ENCODE data around the gene DPEP1. TPM values are rescaled to one million over a fixed set of nuclear protein-coding genes. Genes with fewer than 3 reads are reported as not detected.

Gene DPEP1
- polyA plus RNA-seq, 3 donors = not detected

- Histone ChIP-seq H3K4me1 (ENCODE audit: control insufficient read depth in 1 of 2, insufficient read depth in 2 of 2, low read length in 2 of 2) (peaks cover 10 to 17% of the 10 kb centered on the region in 2 donors), H3K79me2 (ENCODE audit: insufficient read depth, low read length) (peaks cover 25% of the 10 kb centered on the region), H3K9ac (ENCODE audit: insufficient read depth, low read length, poor library complexity, severe bottlenecking) (no peak overlapping the region), H3K27me3 (ENCODE audit: control insufficient read depth in 2 of 2, insufficient read depth in 2 of 2, low read length in 2 of 2) (no peaks in the 10 kb centered on the region), H3K27ac (ENCODE audit: low read depth in 1 of 2, low read length in 2 of 2) (no peak overlapping the region), H3K36me3 (replicated peaks in 1 of 2; ENCODE audit: control insufficient read depth in 1 of 2, insufficient read depth in 2 of 2, low read length in 2 of 2) (peaks cover 10 to 20% of the 10 kb centered on the region in 2 donors), H3K4me3 (replicated peaks in 1 of 3; ENCODE audit: low read depth in 2 of 3, low read length in 3 of 3) (peak overlapping the region in 1 of 3 experiments; percentile 97), H4K20me1 (ENCODE audit: insufficient read depth, low read length) (no peaks in the 10 kb centered on the region), H3K4me2 (replicated peaks; ENCODE audit: extremely low read depth, low read length, poor library complexity, severe bottlenecking) (peak overlapping the region; percentile 99), H2AFZ (ENCODE audit: insufficient read depth, low read depth, low read length, poor library complexity, severe bottlenecking) (no peak overlapping the region), H3K9me3 (replicated peaks in 1 of 2; ENCODE audit: control insufficient read depth in 1 of 2, insufficient read depth in 1 of 2, low read length in 2 of 2) (peaks cover 0 to 20% of the 10 kb centered on the region in 2 donors)
- Mint-ChIP-seq H3K9me3 (peaks cover 10 to 27% (median 19%) of the 10 kb centered on the region in 7 donors), H3K36me3 (peaks cover 11 to 19% of the 10 kb centered on the region in 2 donors), H3K4me1 (peaks cover 9% of the 10 kb centered on the region), H3K4me3 (no peak overlapping the region), H3K27ac (peak overlapping the region in 6 of 7 donors; percentile 28 to 77 (median 57)), H3K27me3 (ENCODE audit: low read depth in 3 of 3) (peaks cover 0 to 3% (median 0%) of the 10 kb centered on the region in 3 donors)
- no peak for TF ChIP-seq CTCF (IDR thresholded peaks at IDR 0.05)
- DNase-seq = no peak
- no CpG with 5 or more reads among the region's 1 CpG for WGBS (ENCODE audit: insufficient coverage)
- intact Hi-C loops (cut with micrococcal nuclease) = no loop called here
These were observed 72.5 kb downstream of the DPEP1 start for GRCh38 chr16:89685916-89686315.

DNA sequence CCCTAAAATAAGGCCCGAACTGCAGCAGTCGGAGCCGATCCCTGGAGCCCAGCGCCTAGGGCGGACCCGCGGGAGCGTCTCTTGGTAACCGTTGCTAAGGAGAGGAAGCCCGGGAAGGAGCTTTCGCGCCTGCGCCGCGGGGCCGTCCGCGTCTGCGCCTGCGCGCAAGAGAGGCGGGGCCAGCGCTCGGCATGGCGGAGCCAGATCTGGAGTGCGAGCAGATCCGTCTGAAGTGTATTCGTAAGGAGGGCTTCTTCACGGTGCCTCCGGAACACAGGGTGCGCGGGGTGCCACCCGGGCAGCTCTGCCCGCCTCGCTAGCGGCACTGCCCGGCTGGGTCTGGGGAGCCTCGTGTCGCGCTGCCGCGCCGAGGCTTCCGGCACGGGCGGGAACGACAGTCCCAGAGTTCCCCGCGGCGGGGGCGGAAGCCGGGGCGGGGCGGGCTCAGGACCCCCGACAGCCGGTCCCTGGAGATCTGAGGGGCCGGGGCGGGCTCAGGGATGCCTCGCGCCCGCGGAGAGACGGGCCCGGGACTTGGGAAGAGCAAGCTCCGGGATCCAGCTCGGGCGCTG lies 73.2 kb downstream of the DPEP1 start, which contains the start of gene CDK10:
TSS of gene CDK10 (plus strand) at position 170 of the 572 bp plus-strand sequence. CDS start at position 192, 22 bp downstream.
- H3K27me3 ChIP-seq (ENCODE audit: control insufficient read depth in 2 of 2, insufficient read depth in 2 of 2, low read length in 2 of 2) = no peaks in the 10 kb centered on the region
- Mint-ChIP-seq H3K36me3 (peaks cover 16 to 25% of the 10 kb centered on the region in 2 donors), H3K4me1 (peaks cover 9% of the 10 kb centered on the region), H3K9me3 (peaks cover 10 to 25% (median 15%) of the 10 kb centered on the region in 7 donors), H3K27me3 (ENCODE audit: low read depth in 3 of 3) (peaks cover 0 to 2% (median 0%) of the 10 kb centered on the region in 3 donors), H3K27ac (peak within 1 kb of the TSS; percentile 64 to 89 (median 76)), H3K4me3 (peak within 1 kb of the TSS; percentile 89 to 92)
- peaks cover 25% of the 10 kb centered on the region for H3K79me2 ChIP-seq (ENCODE audit: insufficient read depth, low read length)
- peak within 1 kb of the TSS in 1 of 2 donors; percentile 44 for H3K27ac ChIP-seq (ENCODE audit: low read depth in 1 of 2, low read length in 2 of 2)
- H3K4me3 ChIP-seq (replicated peaks in 1 of 3; ENCODE audit: low read depth in 2 of 3, low read length in 3 of 3) = peak within 1 kb of the TSS; percentile 78 to 97 (median 89)
- H3K9me3 ChIP-seq (replicated peaks in 1 of 2; ENCODE audit: control insufficient read depth in 1 of 2, insufficient read depth in 1 of 2, low read length in 2 of 2) = peaks cover 0 to 17% of the 10 kb centered on the region in 2 donors
- H3K4me2 ChIP-seq (replicated peaks; ENCODE audit: extremely low read depth, low read length, poor library complexity, severe bottlenecking) = peak within 1 kb of the TSS; percentile 99
- under 1% methylated on average over 67 of the region's 67 CpGs for WGBS (ENCODE audit: insufficient coverage)
- DNase-seq = peak; percentile 82 to 88 (median 82)
- intact Hi-C loops (cut with micrococcal nuclease) = no loop called here
- TF ChIP-seq CTCF (IDR thresholded peaks at IDR 0.05) = no peak
- peak within 1 kb of the TSS; percentile 72 for H3K9ac ChIP-seq (ENCODE audit: insufficient read depth, low read length, poor library complexity, severe bottlenecking)
- peaks cover 15 to 27% of the 10 kb centered on the region in 2 donors for H3K36me3 ChIP-seq (replicated peaks in 1 of 2; ENCODE audit: control insufficient read depth in 1 of 2, insufficient read depth in 2 of 2, low read length in 2 of 2)
- H3K4me1 ChIP-seq (ENCODE audit: control insufficient read depth in 1 of 2, insufficient read depth in 2 of 2, low read length in 2 of 2) = peaks cover 10 to 17% of the 10 kb centered on the region in 2 donors
- peak within 1 kb of the TSS; percentile 94 for H2AFZ ChIP-seq (ENCODE audit: insufficient read depth, low read depth, low read length, poor library complexity, severe bottlenecking)
- H4K20me1 ChIP-seq (ENCODE audit: insufficient read depth, low read length) = no peaks in the 10 kb centered on the region

Measured in CD14-positive monocyte (primary cell).